RWPE2 (cell line): ENCODE results near the gene TUBGCP3.

ENCODE experiments used
- ATAC-seq: fragments of 200-7000 bp; cut with Tn5 transposase; 3 replicates; pipeline ENCODE4 v1.9.1; 2021; ENCODE audit warnings: low read depth
- DNase-seq: peaks from one replicate; pipeline ENCODE4 v3.0.0-alpha.2; 2020; ENCODE audit warnings: low spot score
- H3K27ac ChIP-seq: fragments of 450-650 bp; 2 replicates; pipeline ENCODE4 v1.5.1; 2017; ENCODE audit warnings: mild to moderate bottlenecking; ENCODE audit not compliant: poor library complexity, severe bottlenecking
- H3K27me3 ChIP-seq: fragments of 250-450 bp; sonication (Bioruptor Pico); 2 replicates; pipeline ENCODE4 v1.5.1; 2021; ENCODE audit warnings: mild to moderate bottlenecking, moderate library complexity; ENCODE audit not compliant: insufficient read depth, poor library complexity, severe bottlenecking
- H3K36me3 ChIP-seq: fragments of 250-450 bp; sonication (Bioruptor Pico); 2 replicates; pipeline ENCODE4 v1.5.1; 2020; ENCODE audit warnings: low read depth, mild to moderate bottlenecking, moderate library complexity
- H3K4me1 ChIP-seq: fragments of 250-450 bp; sonication (Bioruptor Pico); 2 replicates; pipeline ENCODE4 v1.5.1; 2021; ENCODE audit warnings: mild to moderate bottlenecking, moderate library complexity; ENCODE audit not compliant: insufficient read depth, poor library complexity, severe bottlenecking
- H3K4me3 ChIP-seq: fragments of 250-450 bp; sonication (Bioruptor Pico); 2 replicates; pipeline ENCODE4 v1.5.1; 2021; ENCODE audit warnings: mild to moderate bottlenecking, moderate library complexity; ENCODE audit not compliant: severe bottlenecking
- H3K9me3 ChIP-seq: fragments of 250-450 bp; sonication (Bioruptor Pico); 2 replicates; pipeline ENCODE4 v1.5.1; 2021; ENCODE audit warnings: mild to moderate bottlenecking, moderate library complexity; ENCODE audit not compliant: severe bottlenecking
- TF ChIP-seq, protein P1 (sequence below): fragments of 450-650 bp; IDR thresholded peaks from one replicate; pipeline ENCODE4 v1.5.1; 2017; ENCODE audit warnings: mild to moderate bottlenecking, moderate library complexity; ENCODE audit not compliant: poor library complexity, severe bottlenecking

The TUBGCP3 gene

DNA sequence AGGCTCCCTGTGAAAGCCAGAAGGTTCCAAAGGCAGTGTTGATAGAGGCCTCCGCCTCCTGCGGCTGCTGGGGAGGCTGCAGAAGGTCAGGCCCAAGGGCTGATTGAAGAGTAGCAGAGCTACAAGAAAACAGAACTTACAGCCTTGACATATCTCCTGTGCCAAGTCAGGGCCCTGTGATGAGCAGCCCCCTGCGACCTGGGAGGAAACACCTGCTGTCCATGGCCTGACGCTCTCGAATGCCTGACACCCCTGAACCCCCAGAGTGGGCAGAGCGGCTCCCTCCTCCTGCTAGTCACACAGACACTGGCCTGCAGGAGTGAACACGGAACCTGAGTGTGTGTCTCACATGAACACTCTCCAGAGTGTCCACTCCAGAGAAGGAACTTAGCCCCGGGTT is 38.2 kb upstream of the TUBGCP3 start:
- DNase-seq (no peak), ATAC-seq (no peak)
- H3K9me3 ChIP-seq, result no peaks in the 10 kb centered on the region
- no peak overlapping the region for H3K27ac ChIP-seq
- no peaks in the 10 kb centered on the region for H3K4me1 ChIP-seq
- peaks cover 13% of the 10 kb centered on the region for H3K27me3 ChIP-seq
- TF ChIP-seq, protein P1, sequence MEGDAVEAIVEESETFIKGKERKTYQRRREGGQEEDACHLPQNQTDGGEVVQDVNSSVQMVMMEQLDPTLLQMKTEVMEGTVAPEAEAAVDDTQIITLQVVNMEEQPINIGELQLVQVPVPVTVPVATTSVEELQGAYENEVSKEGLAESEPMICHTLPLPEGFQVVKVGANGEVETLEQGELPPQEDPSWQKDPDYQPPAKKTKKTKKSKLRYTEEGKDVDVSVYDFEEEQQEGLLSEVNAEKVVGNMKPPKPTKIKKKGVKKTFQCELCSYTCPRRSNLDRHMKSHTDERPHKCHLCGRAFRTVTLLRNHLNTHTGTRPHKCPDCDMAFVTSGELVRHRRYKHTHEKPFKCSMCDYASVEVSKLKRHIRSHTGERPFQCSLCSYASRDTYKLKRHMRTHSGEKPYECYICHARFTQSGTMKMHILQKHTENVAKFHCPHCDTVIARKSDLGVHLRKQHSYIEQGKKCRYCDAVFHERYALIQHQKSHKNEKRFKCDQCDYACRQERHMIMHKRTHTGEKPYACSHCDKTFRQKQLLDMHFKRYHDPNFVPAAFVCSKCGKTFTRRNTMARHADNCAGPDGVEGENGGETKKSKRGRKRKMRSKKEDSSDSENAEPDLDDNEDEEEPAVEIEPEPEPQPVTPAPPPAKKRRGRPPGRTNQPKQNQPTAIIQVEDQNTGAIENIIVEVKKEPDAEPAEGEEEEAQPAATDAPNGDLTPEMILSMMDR, result no peak
- H3K36me3 ChIP-seq, result no peaks in the 10 kb centered on the region
- no peak overlapping the region for H3K4me3 ChIP-seq

- no peak for DNase-seq
- H3K9me3 ChIP-seq, result no peaks in the 10 kb centered on the region
- H3K27me3 ChIP-seq, result peaks cover 13% of the 10 kb centered on the region
- no peak overlapping the region for H3K27ac ChIP-seq
- no peaks in the 10 kb centered on the region for H3K36me3 ChIP-seq
- TF ChIP-seq, protein P1, result no peak
- H3K4me1 ChIP-seq, result no peaks in the 10 kb centered on the region
- no peak for ATAC-seq
- H3K4me3 ChIP-seq, result no peak overlapping the region
Observed at GRCh38 chr13:112625698-112626097, 37.7 kb upstream of the TUBGCP3 start.

GRCh38 chr13:112624602-112625430 is 36.9 kb upstream of the TUBGCP3 start:
- DNase-seq (no peak), ATAC-seq (no peak)
- Histone ChIP-seq H3K27ac (no peak overlapping the region), H3K4me3 (no peak overlapping the region), H3K36me3 (no peaks in the 10 kb centered on the region), H3K27me3 (peaks cover 15% of the 10 kb centered on the region), H3K9me3 (no peaks in the 10 kb centered on the region), H3K4me1 (no peaks in the 10 kb centered on the region)
- TF ChIP-seq, protein P1, result no peak

- DNase-seq (no peak), ATAC-seq (no peak)
- Histone ChIP-seq H3K9me3 (no peaks in the 10 kb centered on the region), H3K27ac (no peak overlapping the region), H3K27me3 (peaks cover 17% of the 10 kb centered on the region), H3K4me3 (no peak overlapping the region), H3K36me3 (no peaks in the 10 kb centered on the region), H3K4me1 (no peaks in the 10 kb centered on the region)
- TF ChIP-seq, protein P1, result no peak
Observed at GRCh38 chr13:112624040-112624439, 36.1 kb upstream of the TUBGCP3 start.
